Measurements from ENCODE around the gene HMCN2. TPM values are rescaled to one million over a fixed set of nuclear protein-coding genes. Genes with fewer than 3 reads are reported as not detected.

Gene HMCN2
- total RNA-seq, 1 experiment from 2014 or later: 8.6 TPM

DNA sequence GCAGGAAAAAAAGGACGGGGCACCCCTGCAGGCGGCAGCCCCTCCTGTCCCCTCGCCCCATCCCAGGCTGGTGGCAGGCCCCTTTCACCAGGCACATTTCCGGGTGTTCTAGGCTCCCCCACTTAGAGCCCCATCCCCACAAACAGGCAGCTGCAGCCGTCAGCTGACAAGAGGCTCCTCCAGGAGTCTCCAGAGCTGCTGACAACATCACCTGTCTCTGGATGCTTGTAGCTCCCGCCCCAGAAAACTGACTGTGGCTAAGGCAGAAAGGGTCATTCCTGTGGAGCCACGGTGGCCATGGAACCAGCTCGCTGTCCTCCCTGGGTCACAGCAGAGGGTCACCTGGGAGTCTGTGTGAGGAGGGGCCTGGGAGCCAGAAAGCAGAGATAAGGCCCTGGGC, 50.9 kb downstream of the HMCN2 start:
- no peak for DNase-seq
- Mint-ChIP-seq H3K4me3 (no peak overlapping the region), H3K36me3 (ENCODE audit: insufficient read depth in 1 of 3, low read depth in 3 of 3) (peaks cover 0 to 9% (median 0%) of the 10 kb centered on the region in 3 experiments; a peak in 6 of 7 replicates), H3K27me3 (ENCODE audit: low read depth) (no peaks in the 10 kb centered on the region), H3K9me3 (no peaks in the 10 kb centered on the region), H3K27ac (no peak overlapping the region), H3K4me1 (peaks cover 13 to 44% of the 10 kb centered on the region in 2 experiments)
- no peak overlapping the region for H2BK120ac ChIP-seq (ENCODE audit: low read depth, low read length, poor library complexity, severe bottlenecking)
- no peak overlapping the region for H3K9ac ChIP-seq (ENCODE audit: extremely low read depth, insufficient read length, low read length)
- H2AK5ac ChIP-seq (ENCODE audit: insufficient read length, low read length): no peak overlapping the region
- no peak overlapping the region for H2BK5ac ChIP-seq (ENCODE audit: insufficient read length, low read length)
- no peak overlapping the region for H3T11ph ChIP-seq (ENCODE audit: low read length)
- H4K20me1 ChIP-seq (ENCODE audit: control insufficient read depth, insufficient read depth, insufficient read length): no peaks in the 10 kb centered on the region
- no peak overlapping the region for H2BK12ac ChIP-seq (ENCODE audit: insufficient read length, low read depth, low read length)
- no peak overlapping the region for H4K8ac ChIP-seq (replicated peaks; ENCODE audit: insufficient read length, low read depth, low read length)
- no peak overlapping the region for H3K14ac ChIP-seq (ENCODE audit: insufficient read depth, low read length)
- no peak overlapping the region for H3K27ac ChIP-seq (ENCODE audit: insufficient read length, low read depth, low read length)
- H3K23ac ChIP-seq (ENCODE audit: insufficient read length, low read depth, low read length): no peak overlapping the region
- H3K9me3 ChIP-seq (ENCODE audit: control insufficient read depth, low read depth, low read length): no peaks in the 10 kb centered on the region
- H2BK15ac ChIP-seq (ENCODE audit: low read depth, low read length): no peak overlapping the region
- no peaks in the 10 kb centered on the region for H3K4me1 ChIP-seq (ENCODE audit: insufficient read depth, low read length)
- TF ChIP-seq CTCF (conservative IDR thresholded peaks at IDR 0.05): no peak
- H3K27me3 ChIP-seq (ENCODE audit: insufficient read depth, low read length): no peaks in the 10 kb centered on the region
- no peaks in the 10 kb centered on the region for H3K79me2 ChIP-seq (ENCODE audit: insufficient read depth, low read length)
- WGBS (ENCODE audit: extremely low coverage, insufficient read length, low lambda C conversion rate): no CpG with 5 or more reads among the region's 8 CpGs
- no peaks in the 10 kb centered on the region for H3K79me1 ChIP-seq (ENCODE audit: insufficient read depth, low read depth, low read length, poor library complexity, severe bottlenecking)
- H4K91ac ChIP-seq (ENCODE audit: insufficient read length, low read depth, low read length): no peak overlapping the region
- no peak overlapping the region for H3K4me2 ChIP-seq (ENCODE audit: insufficient read depth, insufficient read length, low read length)
- no peak overlapping the region for H2BK20ac ChIP-seq (ENCODE audit: low read depth, low read length, poor library complexity, severe bottlenecking)
- H3K56ac ChIP-seq (ENCODE audit: insufficient read length, low read depth, low read length): no peak overlapping the region
- H3K23me2 ChIP-seq (ENCODE audit: insufficient read length, low read depth, low read length, poor library complexity, severe bottlenecking): no peaks in the 10 kb centered on the region
- H3K18ac ChIP-seq (ENCODE audit: insufficient read length, low read depth, low read length): no peak overlapping the region
- H4K5ac ChIP-seq (ENCODE audit: insufficient read length, low read depth, low read length): no peak overlapping the region
- H2AFZ ChIP-seq (ENCODE audit: low read length): no peak overlapping the region
- no peak overlapping the region for H3K4ac ChIP-seq (ENCODE audit: low read depth, low read length)

Data from H9 (cell line).